A549 (cell line): ENCODE measurements around the gene C11orf21. TPM values are rescaled to one million over a fixed set of nuclear protein-coding genes. Genes with fewer than 3 reads are reported as not detected.

Experiments
- ATAC-seq, 2 experiments: fragments of 200-7000 bp in 1 of 2; fragments of >200 bp in 1 of 2; cut with Nextera tagmentation in 1 of 2; cut with Tn5 transposase in 1 of 2; 3 replicates each; pipeline versions ENCODE4 v1.8.0 to v1.9.1; 2018 to 2020; ENCODE audit warnings: mild to moderate bottlenecking in 1 of 2, moderate library complexity in 1 of 2
- CTCF ChIA-PET: fragments of 300-600 bp; sonication (Branson Sonifier 250); formaldehyde crosslinking; extraction: SDS; loops from one replicate; lab custom pipeline; 2021; ENCODE audit warnings: antibody characterized with exemption, inconsistent platforms; lab: Yijun Ruan, JAX
- POLR2A ChIA-PET: fragments of 350-600 bp; formaldehyde crosslinking; extraction: SDS; loops from one replicate; lab custom pipeline; 2021; ENCODE audit warnings: antibody characterized with exemption, inconsistent platforms; lab: Yijun Ruan, JAX
- DNase-seq, 2 experiments: peaks; one replicate each; pipeline versions ENCODE4 v3.0.0 to v3.0.0-alpha.2; 2011 to 2016; ENCODE audit warnings: low read depth in 1 of 2, low spot score in 1 of 2
- FAIRE-seq: peaks from 2 replicates; lab custom pipeline; 2011; peaks lifted over from hg19 to GRCh38; lab: Jason Lieb, UNC
- H3K27ac ChIP-seq, 2 experiments: fragments of >200 bp; sonication (Bioruptor Twin); formaldehyde crosslinking; 3 replicates each; pipeline ENCODE4 v1.5.1; 2016 to 2017
- H3K4me1 ChIP-seq: fragments of >200 bp; sonication (Bioruptor Twin); formaldehyde crosslinking; 3 replicates; pipeline ENCODE4 v1.6.1; 2016
- H3K4me2 ChIP-seq: fragments of >200 bp; sonication (Bioruptor Twin); formaldehyde crosslinking; 3 replicates; pipeline ENCODE4 v1.6.1; 2016
- H3K4me3 ChIP-seq: fragments of >200 bp; sonication (Bioruptor Twin); formaldehyde crosslinking; 3 replicates; pipeline ENCODE4 v1.5.1; 2016
- H3K9me3 ChIP-seq: fragments of >200 bp; sonication (Bioruptor Twin); formaldehyde crosslinking; 3 replicates; pipeline ENCODE4 v1.6.1; 2016
- EHMT2 ChIP-seq: fragments of 200-600 bp; sonication (generic); IDR thresholded peaks from 2 replicates; pipeline ENCODE4 v1.6.1; 2016; ENCODE audit warnings: antibody characterized with exemption, low read depth, mild to moderate bottlenecking, moderate library complexity
- GATA3 ChIP-seq: IDR thresholded peaks from 2 replicates; pipeline ENCODE4 v1.6.1; 2012; ENCODE audit warnings: borderline replicate concordance
- HES2 ChIP-seq: fragments of >200 bp; sonication (Bioruptor Twin); formaldehyde crosslinking; IDR thresholded peaks from 2 replicates; pipeline ENCODE4 v1.6.1; 2016
- HEYL ChIP-seq: fragments of 250-450 bp; sonication (Bioruptor Pico); IDR thresholded peaks from 2 replicates; pipeline ENCODE4 v1.8.0; 2021; ENCODE audit warnings: mild to moderate bottlenecking, moderate library complexity
- HOXB5 ChIP-seq: fragments of 250-450 bp; sonication (Bioruptor Pico); IDR thresholded peaks from 2 replicates; pipeline ENCODE4 v1.5.0; 2020; ENCODE audit warnings: mild to moderate bottlenecking, moderate library complexity
- MAX ChIP-seq: IDR thresholded peaks from 2 replicates; pipeline ENCODE4 v1.6.1; 2012
- NR3C1 ChIP-seq: fragments of >200 bp; sonication (Bioruptor Twin); formaldehyde crosslinking; IDR thresholded peaks from 3 replicates; pipeline ENCODE4 v1.6.1; 2017
- POLR2AphosphoS2 ChIP-seq: conservative IDR thresholded peaks from 2 replicates; pipeline ENCODE4 v1.6.1; 2012; ENCODE audit warnings: low read length, improper control_type of control experiment, inconsistent platforms
- RAD21 ChIP-seq, 2 experiments: fragments of >200 bp in 1 of 2; sonication (Bioruptor Twin) in 1 of 2; formaldehyde crosslinking in 1 of 2; IDR thresholded peaks in 1 of 2; conservative IDR thresholded peaks in 1 of 2; 2 replicates in 1 of 2; 3 replicates in 1 of 2; pipeline ENCODE4 v1.6.1; 2012 to 2018; ENCODE audit warnings: inconsistent platforms in 1 of 2
- RCOR1 ChIP-seq: fragments of 150-350 bp; IDR thresholded peaks from 2 replicates; pipeline ENCODE4 v1.6.1; 2014; ENCODE audit warnings: antibody characterized with exemption, low read length, low read depth
- RNF2 ChIP-seq: fragments of 200-600 bp; sonication (generic); IDR thresholded peaks from 2 replicates; pipeline ENCODE4 v1.6.1; 2016; ENCODE audit warnings: low read depth, mild to moderate bottlenecking, antibody characterized with exemption, moderate library complexity, borderline replicate concordance
- SMC3 ChIP-seq: fragments of >200 bp; sonication (Bioruptor Twin); formaldehyde crosslinking; IDR thresholded peaks from 3 replicates; pipeline ENCODE4 v1.6.1; 2018; ENCODE audit warnings: inconsistent platforms
- WGBS: methylation state at CpG from one replicate; pipeline ENCODE4 v1.1.6; 2017; ENCODE audit errors: missing lambda C conversion rate; 5-methylcytosine and 5-hydroxymethylcytosine counted together
- polyA plus RNA-seq, 4 experiments: library from polyadenylated mRNA; depleted of rRNA in 3 of 4; stranded (reverse); fragments of >200 nt; fragmentation: RNase III in 1 of 4; extraction: RNeasy Plus Mini Kit Qiagen cat#74134 plus additional on column Dnase treatment in 1 of 4; gene quantifications; 2 replicates in 3 of 4; 3 replicates in 1 of 4; pipeline ENCODE4 v1.2.3, GENCODE V29; 2011 to 2017
- TF ChIP-seq, protein P1 (sequence below): IDR thresholded peaks from 2 replicates; pipeline ENCODE4 v1.6.1; 2012

C11orf21 gene
- polyA plus RNA-seq, 2 of the 4 experiments (the other 2 are of a cell fraction): not detected

DNA sequence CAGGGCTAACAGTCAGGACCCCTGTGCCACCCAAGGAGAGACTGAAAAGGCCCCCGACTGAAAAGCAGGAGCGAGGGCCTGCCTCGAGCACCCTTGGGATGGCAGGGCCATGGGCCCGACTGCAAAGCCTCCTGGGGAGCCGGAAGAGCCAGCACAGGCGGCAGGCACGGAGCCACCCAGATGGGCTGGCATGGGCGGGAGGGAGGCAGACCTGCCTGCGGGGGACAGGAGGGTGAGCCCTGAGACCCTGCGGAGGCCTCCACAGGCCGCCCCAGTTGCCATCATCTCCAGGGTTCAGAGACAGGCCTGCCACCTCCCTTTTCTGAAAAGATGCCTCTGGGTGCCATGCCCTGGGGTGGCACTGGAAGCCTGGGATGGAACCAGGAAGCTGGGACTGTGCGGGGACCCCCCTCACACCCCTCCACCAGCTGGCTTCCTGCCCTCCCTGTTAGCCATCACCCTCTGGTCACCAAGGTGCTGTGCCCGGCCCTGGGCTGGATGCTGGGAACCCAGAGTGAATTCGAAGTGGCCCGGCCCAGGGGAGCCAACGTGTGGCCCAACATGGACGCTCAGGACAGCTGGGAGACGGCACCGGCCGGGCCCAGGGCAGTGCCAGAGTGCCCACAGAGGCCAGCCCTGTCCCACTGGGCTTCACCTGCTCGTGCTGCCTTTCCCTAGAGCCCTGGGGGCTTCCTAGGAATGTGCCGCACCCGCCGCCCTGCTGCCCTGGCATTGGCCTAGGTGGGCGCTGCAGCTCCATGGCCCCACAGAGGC, 13.9 kb upstream of the C11orf21 start:
- CTCF ChIA-PET: interaction anchor here (8.4 to 30.6 kb wide), 2 partner anchors 10 to 97 kb away, joined by 63 to 903 read pairs; partner anchors contain the start of gene TSSC4
- peak overlapping the region in 1 of 2 experiments; percentile 40; a peak in 2 of 6 replicates for H3K27ac ChIP-seq

GRCh38 chr11:2314525-2315394, 13.0 kb upstream of the C11orf21 start:
- H3K4me3 ChIP-seq: no peak overlapping the region
- peaks cover 4% of the 10 kb centered on the region; the same call in 1 of the 3 replicates for H3K4me1 ChIP-seq
- H3K27ac ChIP-seq: peak overlapping the region in 1 of 2 experiments; percentile 40; a peak in 3 of 6 replicates
- no peak for FAIRE-seq
- POLR2A ChIA-PET: interaction anchor here (1.2 kb wide), 1 partner anchor 63 kb away, joined by 4 read pairs; no protein-coding TSS in a partner anchor
- DNase-seq: no peak
- ATAC-seq: peak in 1 of 2 experiments; percentile 59; a peak in 3 of 6 replicates
- no peak overlapping the region for H3K4me2 ChIP-seq
- no peak for TF ChIP-seq POLR2AphosphoS2
- TF ChIP-seq HOXB5 (CRISPR knock-in tag): no peak
- 59% methylated on average over 13 of the region's 16 CpGs for WGBS
- CTCF ChIA-PET: interaction anchor here (2.4 to 30.6 kb wide), 3 partner anchors 9 to 98 kb away, joined by 9 to 903 read pairs (median 63); partner anchors contain the start of gene TSSC4
- peaks cover 8% of the 10 kb centered on the region; the same call in 2 of the 3 replicates for H3K9me3 ChIP-seq

More for the DNA sequence above, 13.9 kb upstream of the C11orf21 start:
- DNase-seq (no peak), ATAC-seq (no peak), FAIRE-seq (no peak)
- Histone ChIP-seq H3K4me1 (peaks cover 4% of the 10 kb centered on the region; the same call in 1 of the 3 replicates), H3K4me2 (no peak overlapping the region), H3K9me3 (peaks cover 8% of the 10 kb centered on the region; the same call in 2 of the 3 replicates), H3K4me3 (no peak overlapping the region)
- WGBS: 71% methylated on average over 4 of the region's 25 CpGs
- TF ChIP-seq HEYL (no peak), RNF2 (no peak), GATA3 (no peak)
- POLR2A ChIA-PET: no interaction called here

DNA sequence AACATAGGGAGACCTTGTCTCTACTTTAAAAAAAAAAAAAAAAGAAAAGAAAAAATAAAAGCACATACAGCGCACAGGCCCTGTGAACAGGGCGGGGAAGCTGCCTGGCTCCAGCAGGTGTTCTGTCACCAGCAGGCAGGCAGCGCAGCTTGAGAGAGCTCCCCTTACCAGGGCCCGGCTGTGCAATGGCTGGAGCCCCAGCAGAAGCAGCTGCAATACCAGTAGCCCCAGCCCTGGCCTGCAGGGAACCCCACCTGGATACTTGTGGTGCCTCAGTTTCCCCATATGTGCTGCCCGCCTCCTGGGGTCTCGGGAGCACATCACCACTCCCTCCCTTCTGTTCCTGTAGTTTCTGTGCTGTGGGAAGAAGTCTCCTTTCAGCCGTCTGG, 12.4 kb upstream of the C11orf21 start:
- WGBS: 79% methylated on average over 7 of the region's 7 CpGs
- no peak for ATAC-seq
- Histone ChIP-seq H3K4me3 (no peak overlapping the region), H3K4me1 (peaks cover 4% of the 10 kb centered on the region; the same call in 1 of the 3 replicates), H3K9me3 (peaks cover 8% of the 10 kb centered on the region; the same call in 2 of the 3 replicates), H3K27ac (no peak overlapping the region; a peak in 1 of 6 replicates), H3K4me2 (no peak overlapping the region)
- POLR2A ChIA-PET: interaction anchor here (1.2 kb wide), 1 partner anchor 64 kb away, joined by 4 read pairs; no protein-coding TSS in a partner anchor
- FAIRE-seq: no peak
- DNase-seq: no peak
- TF ChIP-seq, protein P1, sequence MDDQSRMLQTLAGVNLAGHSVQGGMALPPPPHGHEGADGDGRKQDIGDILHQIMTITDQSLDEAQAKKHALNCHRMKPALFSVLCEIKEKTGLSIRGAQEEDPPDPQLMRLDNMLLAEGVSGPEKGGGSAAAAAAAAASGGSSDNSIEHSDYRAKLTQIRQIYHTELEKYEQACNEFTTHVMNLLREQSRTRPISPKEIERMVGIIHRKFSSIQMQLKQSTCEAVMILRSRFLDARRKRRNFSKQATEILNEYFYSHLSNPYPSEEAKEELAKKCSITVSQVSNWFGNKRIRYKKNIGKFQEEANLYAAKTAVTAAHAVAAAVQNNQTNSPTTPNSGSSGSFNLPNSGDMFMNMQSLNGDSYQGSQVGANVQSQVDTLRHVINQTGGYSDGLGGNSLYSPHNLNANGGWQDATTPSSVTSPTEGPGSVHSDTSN: no peak
- TF ChIP-seq EHMT2 (no peak), SMC3 (no peak), RAD21 (conservative IDR thresholded peaks at IDR 0.05 in 1 of 2, IDR thresholded peaks at IDR 0.05 in 1 of 2) (no peak), MAX (no peak), NR3C1 (no peak), RCOR1 (no peak), HES2 (no peak)
- CTCF ChIA-PET: interaction anchor here (2.4 to 30.6 kb wide), 2 partner anchors 9 to 99 kb away, joined by 9 to 903 read pairs; partner anchors contain the start of gene TSSC4
